Activated effector memory CD4-positive, alpha-beta T cell treated with Interleukin-2 at 50 U/mL for 16 hours (primary cell): ENCODE data around the gene C12orf56.
"Not testable (repeated sequence)": the region's sequence is repeated elsewhere in the genome, so short reads cannot be mapped to it uniquely, and the experiment has no call there.

Source experiments
- DNase-seq: peaks from one replicate; pipeline ENCODE4 v3.0.0-alpha.2; 2020

C12orf56 gene

GRCh38 chr12:64229240-64229639, 161.3 kb downstream of the C12orf56 start:
- no peak for DNase-seq

DNA sequence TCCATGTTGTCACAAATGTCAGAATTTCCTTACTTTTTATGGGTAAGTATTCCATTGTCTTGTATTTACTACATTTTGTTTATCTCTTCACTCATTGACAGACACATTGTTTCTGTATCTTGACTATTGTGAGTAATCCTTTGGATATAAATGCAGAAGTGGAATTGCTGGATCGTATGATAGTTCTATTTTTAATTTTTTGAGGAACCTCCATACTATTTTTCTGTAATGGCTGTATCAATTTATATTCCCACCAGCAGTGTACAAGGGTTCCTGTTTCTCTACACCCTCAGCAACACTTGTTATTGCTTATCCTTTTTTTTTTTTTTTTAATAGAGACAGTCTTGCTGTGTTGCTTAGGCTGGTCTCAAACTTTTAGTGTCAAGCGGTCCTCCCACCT, 164.9 kb downstream of the C12orf56 start:
- no peak for DNase-seq

DNA sequence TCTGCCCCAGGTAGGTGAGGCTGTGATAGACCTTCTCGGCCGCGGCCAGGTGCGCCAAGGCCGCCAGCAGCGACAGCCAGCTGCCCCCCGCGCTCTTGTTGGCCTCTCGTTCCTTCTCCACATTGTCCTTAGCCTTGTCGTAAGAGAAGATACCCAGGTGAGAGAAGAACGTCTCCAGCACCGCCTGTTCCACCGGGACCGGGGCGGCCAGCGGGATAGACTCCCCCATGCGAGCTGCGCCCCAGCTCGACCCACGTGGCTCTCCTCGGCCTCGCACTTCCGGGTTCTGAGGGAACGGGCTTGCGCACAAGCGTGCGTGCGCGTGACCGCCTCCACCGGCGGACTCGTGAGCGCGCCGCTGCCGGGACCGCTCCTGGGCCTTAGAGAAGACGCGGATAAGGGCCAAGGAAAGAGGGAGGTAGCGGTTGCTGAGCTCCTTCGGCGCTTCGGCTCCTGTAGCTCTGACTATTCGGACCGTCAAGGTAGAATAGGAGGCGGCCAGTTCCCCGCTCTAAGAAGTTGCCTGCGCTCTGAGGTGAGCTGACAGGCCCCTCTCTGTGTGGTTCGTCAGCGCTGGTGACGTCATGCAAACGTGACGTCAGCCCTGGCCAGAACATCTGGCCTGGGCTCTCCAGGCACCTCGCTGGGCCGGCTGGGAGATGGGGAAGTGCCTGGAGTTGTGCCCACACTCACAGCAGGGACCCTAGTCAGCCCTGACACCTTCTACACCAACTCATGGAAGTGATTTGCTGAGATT, 168.4 kb downstream of the C12orf56 start, which contains the start of gene KICS2:
Gene KICS2 (minus strand): TSS at position 288 of the 757 bp plus-strand sequence. CDS start 59 bp downstream, at position 229.
- peak; percentile 88 for DNase-seq

DNA sequence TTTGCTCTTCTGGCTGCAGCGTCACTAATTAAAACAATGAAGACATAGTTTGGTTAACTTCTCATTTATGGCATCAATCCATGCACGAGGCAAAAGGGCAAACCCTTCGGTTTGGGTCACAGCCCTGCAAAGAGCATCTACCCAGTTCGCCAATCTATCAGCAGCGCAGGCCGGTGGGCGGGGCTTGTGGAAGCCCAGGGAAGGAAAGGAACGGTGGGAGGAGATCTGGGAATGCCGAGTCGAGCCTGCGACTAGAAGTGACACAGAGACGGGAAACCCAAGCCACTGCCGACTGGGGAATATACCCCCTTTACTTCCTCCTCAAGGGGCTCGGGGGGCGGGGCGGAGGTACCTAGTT, 168.9 kb downstream of the C12orf56 start:
- no peak for DNase-seq

GRCh38 chr12:64220046-64220445, 170.5 kb downstream of the C12orf56 start:
- DNase-seq: no peak

DNA sequence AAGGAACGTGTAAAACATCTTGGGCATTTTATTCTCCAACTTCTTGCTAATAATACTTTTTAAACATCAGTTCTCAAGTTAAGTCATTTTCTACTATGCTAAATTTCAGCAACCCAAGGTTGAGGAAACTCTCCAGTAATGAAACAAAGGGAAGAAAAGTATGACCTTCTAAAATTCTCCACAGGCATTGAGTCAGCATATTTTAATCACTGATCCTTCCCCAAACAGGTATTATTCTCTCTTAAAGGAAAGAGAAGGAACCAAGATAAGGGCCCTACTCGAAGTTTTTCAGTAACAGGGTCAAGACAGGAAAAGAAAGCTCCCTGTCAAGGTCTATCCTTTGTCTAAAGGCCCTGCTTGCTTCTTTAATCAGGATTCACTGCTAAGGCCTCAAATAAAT, 171.4 kb downstream of the C12orf56 start:
- DNase-seq: no peak

DNA sequence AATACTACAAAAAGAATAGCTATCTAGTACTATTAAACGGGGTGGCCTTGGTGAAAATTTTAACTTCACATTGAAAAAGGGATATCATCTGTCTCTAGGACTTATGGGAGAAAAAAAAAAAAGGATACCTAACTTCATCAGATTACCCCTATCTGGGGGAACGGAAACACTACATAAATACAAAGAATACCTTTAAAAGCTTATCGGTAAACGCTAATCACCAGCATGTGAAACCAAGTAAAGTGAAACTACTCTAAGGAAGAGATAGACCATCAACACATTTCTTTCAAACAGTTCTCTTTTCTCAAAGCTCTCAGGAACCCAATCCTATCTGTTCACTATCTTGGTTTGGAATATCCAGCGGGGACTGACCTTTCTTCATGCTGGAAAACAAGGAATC, 172.0 kb downstream of the C12orf56 start:
- DNase-seq: no peak

- DNase-seq: not testable (repeated sequence)
These were observed 172.9 kb downstream of the C12orf56 start for GRCh38 chr12:64217643-64218042.

DNA sequence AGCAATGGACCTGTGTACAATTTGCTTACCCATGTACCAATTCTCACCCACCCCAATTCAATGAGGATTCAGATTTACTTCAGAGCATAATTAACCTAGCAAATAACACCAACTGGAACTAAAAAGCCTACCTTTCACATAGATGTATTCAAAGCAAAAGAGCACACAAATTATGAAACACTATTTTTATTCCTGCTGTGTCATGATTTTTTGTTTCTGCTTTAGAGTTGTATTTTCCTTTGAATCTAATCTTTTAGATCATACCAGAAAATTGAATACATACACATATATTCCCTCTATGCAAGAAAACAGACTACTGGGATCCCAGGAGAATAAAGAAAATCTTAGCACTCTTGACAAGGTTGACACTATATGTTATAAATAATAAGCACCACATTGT, 174.3 kb downstream of the C12orf56 start:
- no peak for DNase-seq
